Measurements from ENCODE around the gene SUPT4H1. TPM values are rescaled to one million over a fixed set of nuclear protein-coding genes. Genes with fewer than 3 reads are reported as not detected.

The SUPT4H1 gene
- total RNA-seq, 1 donor from 2014 or later: 55.2 TPM

GRCh38 chr17:58382872-58383242 is 30.9 kb upstream of the SUPT4H1 start:
- no peak for DNase-seq
- intact Hi-C loops (cut with micrococcal nuclease): no loop called here
- H3K9me3 ChIP-seq (replicated peaks): no peaks in the 10 kb centered on the region
- H3K36me3 ChIP-seq: no peaks in the 10 kb centered on the region
- no peak overlapping the region for H3K27ac ChIP-seq (replicated peaks)
- H3K4me1 ChIP-seq: no peaks in the 10 kb centered on the region
- no peak overlapping the region for H3K4me3 ChIP-seq
- TF ChIP-seq CTCF (IDR thresholded peaks at IDR 0.05; ENCODE audit: borderline replicate concordance): no peak
- H3K27me3 ChIP-seq (ENCODE audit: low read depth): peaks cover 6% of the 10 kb centered on the region

- no peaks in the 10 kb centered on the region for H3K36me3 ChIP-seq
- no peak for DNase-seq
- H3K9me3 ChIP-seq (replicated peaks): no peaks in the 10 kb centered on the region
- no peaks in the 10 kb centered on the region for H3K4me1 ChIP-seq
- no peak overlapping the region for H3K4me3 ChIP-seq
- TF ChIP-seq CTCF (IDR thresholded peaks at IDR 0.05; ENCODE audit: borderline replicate concordance): no peak
- H3K27ac ChIP-seq (replicated peaks): no peak overlapping the region
- H3K27me3 ChIP-seq (ENCODE audit: low read depth): peaks cover 6% of the 10 kb centered on the region
- intact Hi-C loops (cut with micrococcal nuclease): no loop called here
Observed at GRCh38 chr17:58382108-58382871, 30.3 kb upstream of the SUPT4H1 start.

GRCh38 chr17:58381124-58382035 is 29.4 kb upstream of the SUPT4H1 start:
- no peak overlapping the region for H3K4me3 ChIP-seq

GRCh38 chr17:58380207-58381123 is 28.5 kb upstream of the SUPT4H1 start:
- TF ChIP-seq CTCF (IDR thresholded peaks at IDR 0.05; ENCODE audit: borderline replicate concordance): no peak
- Histone ChIP-seq H3K4me3 (no peak overlapping the region), H3K9me3 (replicated peaks) (no peaks in the 10 kb centered on the region), H3K27ac (replicated peaks) (no peak overlapping the region), H3K27me3 (ENCODE audit: low read depth) (no peaks in the 10 kb centered on the region), H3K4me1 (no peaks in the 10 kb centered on the region), H3K36me3 (no peaks in the 10 kb centered on the region)
- intact Hi-C loops (cut with micrococcal nuclease): no loop called here
- no peak for DNase-seq

More at GRCh38 chr17:58381124-58382035, 29.4 kb upstream of the SUPT4H1 start:
- Histone ChIP-seq H3K36me3 (no peaks in the 10 kb centered on the region), H3K4me1 (no peaks in the 10 kb centered on the region), H3K9me3 (replicated peaks) (no peaks in the 10 kb centered on the region), H3K27me3 (ENCODE audit: low read depth) (no peaks in the 10 kb centered on the region), H3K27ac (replicated peaks) (no peak overlapping the region)
- intact Hi-C loops (cut with micrococcal nuclease): no loop called here
- no peak for DNase-seq
- TF ChIP-seq CTCF (IDR thresholded peaks at IDR 0.05; ENCODE audit: borderline replicate concordance): no peak

DNA sequence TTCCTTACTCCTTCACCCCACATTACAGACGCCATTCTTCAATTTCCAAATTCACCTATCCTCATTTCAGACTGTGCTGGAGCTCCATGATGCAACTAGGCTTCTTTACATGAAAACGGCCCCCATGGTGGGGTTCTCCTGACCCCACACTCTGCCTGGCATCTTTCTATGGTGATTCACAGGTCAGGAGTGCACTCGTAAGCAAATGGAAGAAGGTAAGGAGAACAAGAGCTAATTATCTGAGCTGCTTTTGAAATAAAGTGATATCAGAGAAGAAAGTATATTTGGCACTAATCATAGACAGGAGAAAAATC is 27.5 kb upstream of the SUPT4H1 start:
- no peak overlapping the region for H3K4me3 ChIP-seq
- intact Hi-C loops (cut with micrococcal nuclease): no loop called here
- H3K9me3 ChIP-seq (replicated peaks): no peaks in the 10 kb centered on the region
- H3K27ac ChIP-seq (replicated peaks): no peak overlapping the region
- H3K27me3 ChIP-seq (ENCODE audit: low read depth): no peaks in the 10 kb centered on the region
- no peaks in the 10 kb centered on the region for H3K36me3 ChIP-seq
- no peak for DNase-seq
- no peaks in the 10 kb centered on the region for H3K4me1 ChIP-seq
- TF ChIP-seq CTCF (IDR thresholded peaks at IDR 0.05; ENCODE audit: borderline replicate concordance): no peak
